HG03159 (cell line): Measurements from ENCODE around the gene NKAIN2.

ENCODE experiments used
- ATAC-seq: cut with Tn5 transposase; IDR thresholded peaks from one replicate; pipeline ENCODE4 v1.9.1; 2021; ENCODE audit warnings: mild to moderate bottlenecking, moderate library complexity; ENCODE audit not compliant: unreplicated experiment

The NKAIN2 gene

DNA sequence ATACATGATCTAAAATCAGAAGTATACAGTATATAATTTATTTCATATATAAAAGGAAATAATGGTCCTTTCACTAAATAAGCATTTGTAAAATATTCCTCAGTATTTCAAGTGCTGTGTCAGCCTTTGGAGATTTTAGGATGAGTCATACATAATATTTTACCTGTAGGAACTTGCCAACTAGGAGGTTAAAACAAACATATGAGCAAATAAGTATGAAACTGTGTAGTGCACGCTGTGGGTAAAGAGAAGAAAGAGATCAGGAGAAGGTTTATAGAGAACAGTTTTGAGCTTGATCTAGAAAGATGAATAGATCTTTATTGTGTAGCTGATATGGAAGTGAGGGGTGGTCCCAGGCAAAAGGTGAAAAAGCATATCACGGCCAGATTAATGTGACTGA lies 988.7 kb downstream of the NKAIN2 start:
- ATAC-seq = no peak

DNA sequence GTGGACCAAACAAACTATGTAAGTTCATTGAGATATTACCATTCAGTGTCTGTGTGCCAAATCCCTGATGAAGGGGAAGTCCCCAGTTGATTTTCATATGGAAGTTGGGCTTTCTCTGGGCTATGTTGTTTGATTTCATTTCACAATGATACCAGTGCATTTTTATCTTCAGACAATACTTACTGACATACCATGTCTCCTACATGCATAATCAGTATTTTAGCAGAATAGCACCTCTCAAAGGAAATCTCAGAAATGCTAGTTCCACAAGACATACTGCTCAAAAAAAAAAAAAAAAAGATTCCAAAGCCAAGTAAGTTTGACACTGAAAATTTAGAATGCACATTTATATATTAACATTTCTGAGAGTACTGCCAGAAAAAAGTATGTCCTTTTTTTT lies 989.7 kb downstream of the NKAIN2 start:
- ATAC-seq = no peak

DNA sequence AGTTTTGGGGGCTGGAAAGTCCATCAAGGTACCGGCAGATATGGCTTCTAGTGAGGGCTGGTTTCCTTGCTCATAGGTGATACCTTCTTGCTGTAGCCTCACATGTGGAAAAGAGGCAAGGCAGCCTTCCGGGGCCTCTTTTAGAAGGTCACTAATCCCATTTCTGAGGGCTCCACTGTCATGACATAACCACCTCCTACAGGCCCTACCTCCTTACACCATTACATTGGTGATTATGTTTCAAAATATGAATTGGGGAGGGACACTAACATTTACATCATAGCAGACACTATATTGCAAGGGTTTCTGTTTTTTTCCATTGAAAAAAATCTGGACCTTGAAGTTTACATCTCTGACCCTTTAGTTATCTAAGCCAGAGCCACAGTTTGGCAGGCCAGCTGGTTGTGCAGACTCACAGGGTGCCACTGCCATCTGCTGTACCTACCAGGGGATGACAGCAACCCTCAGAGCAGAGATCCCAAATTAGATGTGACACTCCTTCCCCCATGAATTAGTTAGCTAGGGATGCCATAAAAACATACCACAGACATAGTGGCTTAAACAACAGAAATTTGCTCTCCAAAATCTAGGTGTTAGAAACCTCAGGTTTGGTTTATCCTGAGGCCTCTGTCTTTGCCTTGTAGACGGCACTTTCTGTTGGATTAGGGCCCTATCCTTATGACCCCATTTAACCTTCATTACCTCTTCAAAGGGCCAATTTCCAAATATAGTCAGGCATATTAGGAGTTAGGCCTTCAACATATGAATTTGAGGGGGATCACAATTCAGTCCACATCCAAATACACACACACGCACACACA lies 992.2 kb downstream of the NKAIN2 start:
- no peak for ATAC-seq

DNA sequence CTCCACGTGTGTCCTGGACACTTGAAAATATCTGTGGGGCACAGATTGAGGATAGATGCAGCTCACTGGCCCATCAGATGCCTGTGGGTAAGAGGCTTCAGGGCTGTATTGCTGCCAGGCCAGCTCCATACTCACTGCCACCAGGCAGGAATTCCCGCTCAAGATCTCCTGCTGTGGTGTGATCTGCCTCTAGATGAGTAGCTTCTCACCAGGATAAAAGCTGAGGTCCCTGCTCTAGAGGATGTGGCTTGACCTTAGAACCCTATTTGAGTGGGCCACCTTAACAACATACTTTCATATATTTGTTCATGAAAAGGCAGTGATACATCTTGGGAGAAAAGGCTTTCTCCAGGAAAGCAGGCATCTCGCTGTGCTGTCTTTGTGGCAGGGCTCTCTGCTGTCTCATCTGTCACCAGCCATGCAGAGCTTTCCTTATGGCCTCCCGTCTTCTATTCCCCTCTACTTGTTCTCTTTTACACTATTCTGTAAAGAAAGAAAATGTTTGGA lies 992.9 kb downstream of the NKAIN2 start:
- ATAC-seq = no peak

DNA sequence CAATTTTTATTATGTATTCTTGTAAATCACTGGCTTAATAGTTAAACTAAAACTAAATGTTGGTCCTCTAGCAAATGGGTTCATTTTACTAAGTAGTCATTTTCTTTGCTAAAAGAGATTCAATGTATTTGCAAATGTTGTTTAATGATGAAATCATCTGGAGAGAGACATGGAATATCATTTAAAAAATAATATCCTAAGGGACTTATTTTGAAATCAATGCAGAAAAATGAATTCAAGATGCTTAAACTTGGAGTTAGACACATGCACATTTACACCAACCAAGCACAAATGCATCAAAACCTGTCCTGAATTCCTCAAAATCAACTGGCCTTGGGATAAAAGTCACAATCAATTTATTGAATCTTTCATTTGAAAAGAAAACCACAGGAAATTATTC lies 993.6 kb downstream of the NKAIN2 start:
- no peak for ATAC-seq

DNA sequence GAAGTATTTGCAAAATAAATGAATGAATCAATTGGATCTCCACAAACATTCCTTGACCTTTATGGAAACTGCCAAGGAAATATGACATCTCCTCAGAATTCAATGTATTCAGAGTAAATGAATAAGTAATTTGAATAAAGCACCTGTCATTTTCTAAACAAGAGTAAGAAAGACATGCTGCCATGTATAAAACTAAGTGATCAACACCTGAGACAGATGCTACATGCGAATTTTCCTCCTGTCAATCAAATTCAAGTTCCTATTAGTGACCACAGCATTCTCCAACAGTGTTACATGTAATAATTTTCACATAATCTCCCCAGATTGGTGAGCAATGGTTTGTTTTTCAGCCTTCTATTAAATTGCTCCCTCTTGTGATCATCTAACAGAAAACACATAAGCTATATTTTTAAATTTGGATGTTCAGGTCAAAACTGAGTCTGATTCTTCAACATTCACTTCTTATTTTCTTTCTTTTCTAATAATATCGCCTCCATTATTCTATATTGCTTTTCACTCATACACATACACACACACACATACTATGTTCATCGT lies 995.4 kb downstream of the NKAIN2 start:
- no peak for ATAC-seq

DNA sequence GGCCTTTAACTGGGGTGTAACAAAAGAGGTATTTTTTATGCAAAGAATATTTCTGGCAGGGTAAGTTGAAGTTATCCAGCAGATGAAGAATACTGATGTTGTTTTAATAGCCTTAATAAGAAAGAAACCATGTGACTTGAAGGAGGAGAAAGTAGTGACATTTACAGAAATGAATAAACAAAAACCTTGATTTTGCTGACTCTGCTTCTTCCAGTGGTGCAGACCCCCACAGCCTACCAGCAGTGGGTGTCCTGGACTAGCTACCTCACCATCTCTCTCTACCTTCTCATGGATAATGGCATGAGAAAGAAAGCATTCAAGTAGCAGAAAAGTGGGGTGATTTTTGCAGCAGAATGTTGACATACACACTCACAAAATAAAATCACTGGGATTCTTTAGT lies 996.0 kb downstream of the NKAIN2 start:
- no peak for ATAC-seq

DNA sequence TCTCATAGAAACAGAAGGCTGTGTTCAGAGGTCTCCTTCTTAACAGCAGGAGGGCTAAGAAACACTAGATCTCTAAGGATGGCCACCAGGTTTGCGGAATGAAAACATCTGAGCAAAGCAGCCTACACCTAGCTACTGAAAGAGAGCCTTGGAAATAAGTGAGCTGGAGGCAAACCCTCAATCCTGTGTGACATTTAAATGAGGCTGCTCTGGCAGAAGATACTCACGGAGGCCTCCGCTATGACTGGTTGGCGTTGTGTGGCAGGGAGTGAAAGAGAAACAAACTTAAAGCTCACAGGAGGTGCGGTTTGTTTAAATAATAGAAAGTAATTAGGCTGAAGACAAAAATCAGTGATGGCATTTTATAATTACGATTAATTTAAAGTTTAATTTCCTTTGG lies 996.6 kb downstream of the NKAIN2 start:
- ATAC-seq = no peak

DNA sequence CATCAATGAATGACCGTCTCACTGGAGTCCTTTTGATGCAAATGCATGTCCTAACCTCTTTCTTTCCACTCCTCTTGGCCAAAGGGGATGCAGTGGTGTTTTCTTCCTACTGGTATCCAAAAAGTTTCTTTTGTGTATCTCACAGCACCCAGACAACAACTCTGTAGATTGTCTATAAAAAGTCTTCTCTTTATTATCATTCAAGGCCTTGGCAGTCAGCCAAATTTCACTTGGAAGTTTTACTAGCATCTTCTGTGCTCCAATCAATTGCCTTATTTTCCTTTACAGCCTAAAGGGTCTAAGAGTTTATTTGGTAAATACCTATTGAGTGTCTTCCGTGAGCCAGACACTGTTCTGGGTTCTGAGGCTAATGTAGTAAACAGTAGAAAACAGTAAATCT lies 1008.4 kb downstream of the NKAIN2 start:
- no peak for ATAC-seq

DNA sequence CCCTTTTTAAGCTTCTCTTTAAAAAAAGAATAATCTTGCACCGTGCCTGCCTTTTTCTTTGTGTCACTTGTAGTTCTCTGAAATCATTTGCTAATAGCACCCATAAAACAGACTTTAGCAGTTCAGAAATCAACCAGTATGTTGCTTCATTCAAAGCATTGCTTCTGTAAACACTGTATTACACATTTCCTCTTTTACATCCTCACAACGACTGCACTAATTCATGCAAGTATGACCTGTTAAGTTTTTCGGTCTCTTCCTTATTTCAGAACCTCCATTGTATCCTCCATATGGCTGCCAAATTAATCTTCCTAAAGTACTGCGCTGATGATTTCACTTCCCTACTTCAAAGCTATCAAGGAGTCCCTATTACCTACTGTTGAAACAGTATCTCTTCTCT lies 1015.7 kb downstream of the NKAIN2 start:
- no peak for ATAC-seq

DNA sequence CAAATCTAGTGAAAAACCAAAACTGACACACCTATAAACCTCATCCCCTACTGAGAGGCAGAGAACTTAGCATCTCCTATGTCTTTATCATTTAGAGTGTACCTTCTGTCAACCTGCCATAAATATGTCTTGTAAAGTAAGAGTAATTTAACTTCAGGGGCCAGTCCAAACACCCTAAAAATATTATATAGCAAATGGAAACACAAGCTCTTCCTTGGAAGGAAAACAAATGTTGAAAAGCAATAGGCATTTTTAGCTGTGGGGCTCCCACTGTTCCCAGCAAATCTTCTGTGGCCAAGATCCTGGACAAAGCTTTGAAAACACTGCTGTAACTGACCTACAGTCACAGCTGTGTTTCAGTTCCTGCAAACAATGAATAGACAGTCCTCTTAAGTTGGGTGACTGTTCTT lies 1018.5 kb downstream of the NKAIN2 start:
- no peak for ATAC-seq

DNA sequence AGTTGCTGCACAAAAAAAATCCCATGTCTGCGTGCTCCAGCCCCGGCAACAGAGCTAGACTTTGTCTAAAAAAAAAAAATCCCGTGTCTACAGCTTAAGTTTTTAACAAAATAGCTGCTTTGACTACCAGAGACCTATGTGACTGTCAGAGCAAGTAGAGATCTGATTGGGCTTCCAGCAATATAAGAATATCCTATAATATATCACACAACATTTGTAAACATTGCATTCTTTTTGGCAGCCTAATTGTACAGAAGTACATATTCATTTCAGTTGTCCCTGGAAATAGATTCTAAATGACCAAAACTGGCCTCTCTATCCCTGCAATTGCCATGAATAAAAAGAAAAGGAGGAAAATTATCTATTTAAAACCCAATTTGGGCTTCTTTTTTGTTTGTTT lies 1019.1 kb downstream of the NKAIN2 start:
- ATAC-seq = no peak

DNA sequence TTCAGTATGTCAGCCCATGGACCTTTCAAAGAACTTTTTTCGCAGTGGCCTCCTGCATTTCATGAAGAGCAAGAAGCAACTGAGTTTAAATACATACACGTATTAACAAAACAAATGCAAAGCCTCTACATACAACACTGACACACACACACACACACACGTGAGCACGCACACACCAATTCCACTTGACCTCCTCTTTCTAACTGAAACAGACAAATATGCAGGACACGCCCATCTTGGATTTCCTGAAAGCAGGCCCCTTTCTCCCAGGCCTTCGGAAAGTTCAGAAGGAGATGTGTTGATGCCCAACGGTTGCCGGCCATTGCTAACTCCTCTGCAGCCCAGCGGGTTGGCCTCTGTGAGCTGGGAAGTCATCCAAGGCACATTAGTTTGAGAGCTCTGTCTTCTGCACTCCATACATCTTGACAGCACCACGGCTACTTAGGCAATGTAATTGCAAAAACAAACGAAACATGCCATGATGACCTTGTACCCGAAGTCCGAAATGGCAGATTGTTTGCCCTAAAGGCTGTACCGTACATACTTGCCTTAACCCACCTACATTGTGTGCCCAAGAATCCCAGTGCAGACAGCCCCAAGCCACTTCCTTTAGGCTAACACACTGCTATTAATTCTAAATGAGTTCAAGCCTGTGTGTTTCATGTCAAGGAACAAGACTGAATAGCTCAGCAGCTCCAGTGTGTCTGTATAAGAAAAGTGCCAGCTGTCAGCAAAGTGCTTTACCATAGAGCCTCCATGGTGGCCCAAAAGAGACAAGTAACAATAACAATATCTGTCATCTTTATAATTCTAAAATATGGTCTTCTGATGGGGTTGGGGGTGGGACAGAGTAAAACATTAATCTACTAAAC lies 1019.8 kb downstream of the NKAIN2 start:
- no peak for ATAC-seq

DNA sequence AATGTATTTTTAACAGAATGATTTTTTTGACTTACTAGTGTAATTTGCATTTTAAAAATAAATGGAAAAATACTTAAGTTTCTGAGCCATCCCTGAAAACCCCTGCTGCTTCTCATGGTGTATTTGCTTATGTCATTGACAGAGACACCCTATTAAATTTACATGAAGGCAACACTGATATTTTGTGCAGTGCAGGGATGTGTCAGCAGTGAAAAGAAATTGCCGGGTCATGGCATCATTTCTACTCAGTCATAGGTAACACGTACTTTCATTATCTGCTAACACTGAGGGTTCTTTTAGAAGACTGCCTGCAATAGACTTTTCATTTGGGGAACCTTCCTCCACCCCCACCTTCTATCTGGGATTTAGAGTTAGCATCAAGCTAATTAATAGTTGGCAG lies 1021.9 kb downstream of the NKAIN2 start:
- no peak for ATAC-seq

DNA sequence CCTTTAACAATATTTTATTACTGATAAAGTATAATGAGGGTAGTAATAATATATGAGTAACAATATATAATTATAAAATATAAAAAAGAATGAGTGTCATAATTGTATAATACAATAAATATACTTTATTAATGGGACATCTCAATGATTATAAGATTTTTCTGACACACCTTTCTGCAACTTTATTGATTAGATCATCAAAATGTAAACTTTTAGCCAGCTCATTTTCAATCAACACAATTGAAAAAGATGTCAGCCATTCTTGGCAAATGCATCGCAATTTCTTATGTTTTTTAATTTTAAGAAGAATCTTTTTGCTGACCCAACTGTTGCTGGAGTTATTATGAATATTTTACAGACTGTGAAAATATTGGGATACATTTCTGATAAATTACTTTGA lies 1026.2 kb downstream of the NKAIN2 start:
- ATAC-seq = no peak

DNA sequence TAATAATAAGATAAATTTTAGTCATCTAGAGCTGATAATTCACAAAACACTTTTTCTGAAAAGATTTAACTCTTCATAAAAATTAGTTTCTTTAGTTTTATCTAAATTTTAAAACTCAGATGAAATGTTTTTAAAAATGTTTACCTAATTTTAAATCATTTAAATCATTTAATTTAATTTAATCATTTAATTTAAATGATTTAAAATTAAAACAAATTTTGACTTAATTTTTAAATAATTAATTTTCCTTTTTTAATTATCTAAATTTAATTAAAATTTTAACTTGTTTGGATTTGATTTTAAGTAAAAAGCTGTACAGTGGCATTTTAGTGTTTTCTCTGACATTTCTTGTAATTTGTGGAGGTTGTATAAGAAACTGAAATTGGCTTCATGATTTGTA lies 1026.8 kb downstream of the NKAIN2 start:
- ATAC-seq = no peak

DNA sequence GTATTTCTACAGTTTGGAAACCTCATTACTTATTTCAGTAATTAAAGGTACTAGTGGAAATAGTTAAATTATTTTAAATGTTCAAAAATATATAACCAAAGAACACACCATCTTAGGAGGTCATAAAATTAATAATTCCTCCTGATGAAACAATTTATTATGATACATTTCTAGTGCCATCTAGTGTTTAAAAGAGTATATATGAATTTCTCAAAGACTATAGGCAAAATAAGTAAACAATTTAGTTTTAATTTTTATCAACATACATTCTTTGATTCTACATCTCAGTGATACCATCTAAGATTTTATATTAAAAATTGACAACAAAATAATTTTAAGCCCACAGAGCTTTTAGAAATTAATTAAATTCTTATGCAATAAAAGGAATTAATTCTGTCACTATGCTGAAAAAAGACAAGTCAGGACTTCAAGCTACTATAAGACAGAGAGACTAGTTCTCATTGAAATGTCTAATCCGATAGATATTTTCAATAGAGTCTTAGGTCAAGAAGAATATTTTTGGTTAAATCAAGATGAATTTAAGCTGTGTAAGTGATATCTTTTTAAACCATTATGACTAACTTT lies 1050.8 kb downstream of the NKAIN2 start:
- ATAC-seq = no peak

DNA sequence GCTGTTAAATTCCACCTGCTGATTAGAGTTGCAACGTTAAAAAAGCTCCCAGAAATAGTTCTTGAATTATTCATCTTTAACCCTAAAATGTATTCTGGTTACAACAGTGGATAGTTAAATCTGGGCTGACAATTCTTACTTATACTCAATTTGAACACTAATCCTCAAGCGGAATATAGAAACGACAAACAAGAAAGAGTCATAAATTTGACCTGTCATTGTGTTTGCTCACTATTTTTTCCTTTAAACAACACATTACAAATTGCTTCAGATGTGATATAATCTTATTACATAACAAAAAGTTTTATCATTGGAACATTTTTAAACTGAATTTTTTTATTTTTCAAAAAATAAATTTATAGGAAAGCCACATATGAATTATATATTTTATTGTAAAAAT lies 1054.1 kb downstream of the NKAIN2 start:
- ATAC-seq = no peak

DNA sequence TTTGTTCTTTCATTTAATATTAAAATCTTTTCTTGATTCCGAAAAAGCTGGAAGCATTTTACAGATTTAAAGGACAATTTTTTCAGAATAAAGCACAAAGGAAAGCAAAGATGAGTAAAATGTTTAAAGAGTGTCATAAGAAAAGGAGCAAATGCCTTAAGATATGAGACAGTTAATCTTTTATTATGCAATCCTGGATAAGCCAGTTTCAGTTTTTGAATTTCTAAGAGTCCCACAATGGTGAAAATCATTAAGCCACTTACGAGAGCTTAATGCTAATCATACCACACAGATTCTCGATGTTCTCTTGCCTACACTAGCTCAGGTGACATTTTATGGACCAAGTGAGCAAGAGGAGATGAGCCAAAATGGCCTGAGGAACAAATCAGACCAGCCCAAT lies 1054.9 kb downstream of the NKAIN2 start:
- ATAC-seq = no peak

DNA sequence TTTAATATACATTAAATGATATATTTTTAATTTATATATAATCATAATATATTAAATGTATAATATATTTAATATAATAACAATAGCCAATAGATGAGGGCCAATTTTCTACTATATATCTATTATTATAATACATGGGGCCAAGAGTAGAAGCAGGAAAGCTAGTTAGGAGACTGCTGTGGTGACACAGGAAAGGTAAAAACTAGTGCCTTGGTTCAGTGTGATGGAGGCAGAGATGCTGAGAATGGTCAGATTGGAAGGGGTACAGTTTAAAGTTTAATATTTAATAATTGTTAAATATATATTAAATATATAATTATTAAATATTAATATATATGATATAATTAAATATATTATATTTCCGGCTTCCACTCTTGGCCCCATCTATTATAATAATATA lies 1055.7 kb downstream of the NKAIN2 start:
- ATAC-seq = no peak

DNA sequence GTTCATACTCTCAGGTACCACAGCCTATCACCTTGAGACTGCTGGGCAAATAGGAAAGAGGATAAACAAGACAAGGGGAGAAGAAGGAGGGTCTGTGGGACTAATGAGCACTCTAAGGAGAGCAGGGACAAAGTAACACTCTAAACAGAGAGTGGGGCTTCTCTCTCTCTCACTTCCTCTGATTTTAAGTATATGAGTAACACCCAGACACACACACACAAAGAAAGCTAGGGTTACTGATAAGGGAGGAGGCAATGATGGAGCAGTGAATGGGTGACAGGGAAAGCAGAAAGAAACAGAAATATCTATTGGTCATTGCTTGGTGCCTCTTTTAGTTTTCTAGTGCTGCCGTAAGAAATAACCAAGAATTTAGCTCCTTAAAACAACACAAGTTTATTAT lies 1062.4 kb downstream of the NKAIN2 start:
- no peak for ATAC-seq
